ENCODE data around the gene SYS1.
A peak's percentile ranks its signal among the peaks of the same experiment; 100 is the strongest.

DNA sequence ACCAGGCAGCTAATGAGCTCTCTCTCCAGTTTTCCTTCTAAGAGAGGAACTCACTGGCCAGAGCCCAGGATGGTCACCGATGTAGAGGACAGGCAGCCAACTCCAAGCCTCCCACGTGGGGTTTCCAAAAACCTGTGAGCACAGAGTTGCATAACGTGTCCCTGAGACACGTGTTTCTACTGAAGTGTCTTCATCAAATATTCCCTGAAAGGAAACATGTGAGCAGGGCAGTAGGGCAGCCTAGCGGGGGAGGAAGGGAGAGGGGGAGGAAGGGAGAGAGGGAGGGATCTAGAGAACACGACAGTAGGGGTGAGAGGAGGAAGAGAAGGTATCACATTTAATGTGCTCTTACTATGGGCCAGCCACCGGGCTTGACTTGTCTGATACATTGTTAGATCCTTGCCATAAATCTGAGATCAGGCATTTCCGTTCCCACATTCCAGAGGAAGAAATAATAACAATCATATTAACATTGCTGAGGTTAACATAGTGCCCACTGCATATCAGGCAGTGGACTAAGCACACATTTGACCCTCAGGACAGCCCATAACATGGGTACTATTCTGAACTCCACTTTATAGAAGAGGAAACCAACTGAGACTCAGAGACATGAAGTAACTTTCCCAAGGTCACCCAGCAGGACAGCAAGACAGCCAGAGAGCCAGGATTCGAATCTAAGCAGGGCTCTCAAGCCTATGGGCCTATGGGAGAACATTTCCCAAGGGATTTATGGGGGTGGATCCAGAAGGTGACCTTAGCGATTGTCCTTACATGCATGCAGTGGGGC, 4.5 kb upstream of the SYS1 start:
- TF ChIP-seq, protein P1, sequence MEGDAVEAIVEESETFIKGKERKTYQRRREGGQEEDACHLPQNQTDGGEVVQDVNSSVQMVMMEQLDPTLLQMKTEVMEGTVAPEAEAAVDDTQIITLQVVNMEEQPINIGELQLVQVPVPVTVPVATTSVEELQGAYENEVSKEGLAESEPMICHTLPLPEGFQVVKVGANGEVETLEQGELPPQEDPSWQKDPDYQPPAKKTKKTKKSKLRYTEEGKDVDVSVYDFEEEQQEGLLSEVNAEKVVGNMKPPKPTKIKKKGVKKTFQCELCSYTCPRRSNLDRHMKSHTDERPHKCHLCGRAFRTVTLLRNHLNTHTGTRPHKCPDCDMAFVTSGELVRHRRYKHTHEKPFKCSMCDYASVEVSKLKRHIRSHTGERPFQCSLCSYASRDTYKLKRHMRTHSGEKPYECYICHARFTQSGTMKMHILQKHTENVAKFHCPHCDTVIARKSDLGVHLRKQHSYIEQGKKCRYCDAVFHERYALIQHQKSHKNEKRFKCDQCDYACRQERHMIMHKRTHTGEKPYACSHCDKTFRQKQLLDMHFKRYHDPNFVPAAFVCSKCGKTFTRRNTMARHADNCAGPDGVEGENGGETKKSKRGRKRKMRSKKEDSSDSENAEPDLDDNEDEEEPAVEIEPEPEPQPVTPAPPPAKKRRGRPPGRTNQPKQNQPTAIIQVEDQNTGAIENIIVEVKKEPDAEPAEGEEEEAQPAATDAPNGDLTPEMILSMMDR (IDR thresholded peaks at IDR 0.05), result no peak
- peak in 1 of 2 donors; percentile 42 for TF ChIP-seq POLR2A (IDR thresholded peaks at IDR 0.05)

Measured in heart left ventricle (tissue), 13 donors.